Skeletal muscle cell (primary cell): Measurements from ENCODE around the gene SYT17.
"Not testable (repeated sequence)": the region's sequence is repeated elsewhere in the genome, so short reads cannot be mapped to it uniquely, and the experiment has no call there.

Experiments used
- DNase-seq: peaks from one replicate; pipeline ENCODE4 v3.0.0-alpha.2; 2010; ENCODE audit warnings: low read depth
- H3K4me3 ChIP-seq: 2 replicates; pipeline ENCODE4 v1.5.1; 2011; ENCODE audit warnings: low read depth, mild to moderate bottlenecking, control low read depth, low read length, moderate library complexity

SYT17 gene

GRCh38 chr16:19170043-19170655, 2.1 kb downstream of the SYT17 start:
- no peak for DNase-seq
- no peak overlapping the region for H3K4me3 ChIP-seq

GRCh38 chr16:19172098-19172780, 4.2 kb downstream of the SYT17 start:
- no peak for DNase-seq
- no peak overlapping the region for H3K4me3 ChIP-seq

- no peak for DNase-seq
- no peak overlapping the region for H3K4me3 ChIP-seq
These were observed 5.0 kb downstream of the SYT17 start for GRCh38 chr16:19173059-19173458.

- no peak for DNase-seq
- H3K4me3 ChIP-seq, result no peak overlapping the region
These were observed 5.8 kb downstream of the SYT17 start for GRCh38 chr16:19173649-19174383.

- DNase-seq, result no peak
These were observed 6.4 kb downstream of the SYT17 start for GRCh38 chr16:19174478-19174877.

GRCh38 chr16:19175492-19176262, 7.6 kb downstream of the SYT17 start:
- no peak for DNase-seq
- H3K4me3 ChIP-seq, result no peak overlapping the region

More at GRCh38 chr16:19174478-19174877, 6.4 kb downstream of the SYT17 start:
- H3K4me3 ChIP-seq, result no peak overlapping the region

- DNase-seq, result no peak
- H3K4me3 ChIP-seq, result no peak overlapping the region
These were observed 9.2 kb downstream of the SYT17 start for GRCh38 chr16:19177111-19177739.

- no peak for DNase-seq
- no peak overlapping the region for H3K4me3 ChIP-seq
These were observed 11.8 kb downstream of the SYT17 start for GRCh38 chr16:19179546-19180490.

GRCh38 chr16:19180741-19181140, 12.7 kb downstream of the SYT17 start:
- no peak for DNase-seq
- no peak overlapping the region for H3K4me3 ChIP-seq

GRCh38 chr16:19182481-19182880, 14.4 kb downstream of the SYT17 start:
- no peak for DNase-seq
- no peak overlapping the region for H3K4me3 ChIP-seq

- no peak overlapping the region for H3K4me3 ChIP-seq
- DNase-seq, result no peak
These were observed 15.1 kb downstream of the SYT17 start for GRCh38 chr16:19183187-19183586.

GRCh38 chr16:19184823-19185509, 16.9 kb downstream of the SYT17 start:
- DNase-seq, result no peak
- H3K4me3 ChIP-seq, result no peak overlapping the region

GRCh38 chr16:19185510-19185851, 17.4 kb downstream of the SYT17 start:
- no peak for DNase-seq

GRCh38 chr16:19186408-19186807, 18.4 kb downstream of the SYT17 start:
- H3K4me3 ChIP-seq, result no peak overlapping the region
- DNase-seq, result no peak

More at GRCh38 chr16:19185510-19185851, 17.4 kb downstream of the SYT17 start:
- H3K4me3 ChIP-seq, result no peak overlapping the region

- not testable (repeated sequence) for DNase-seq, H3K4me3 ChIP-seq
These were observed 19.9 kb downstream of the SYT17 start for GRCh38 chr16:19187961-19188360.

GRCh38 chr16:19188406-19188805, 20.4 kb downstream of the SYT17 start:
- H3K4me3 ChIP-seq, result no peak overlapping the region
- DNase-seq, result no peak

GRCh38 chr16:19192865-19193264, 24.8 kb downstream of the SYT17 start:
- H3K4me3 ChIP-seq, result no peak overlapping the region
- no peak for DNase-seq

- no peak for DNase-seq
These were observed 28.8 kb downstream of the SYT17 start for GRCh38 chr16:19196871-19197270.

More at GRCh38 chr16:19196871-19197270, 28.8 kb downstream of the SYT17 start:
- no peak overlapping the region for H3K4me3 ChIP-seq
